HEK293 (cell line): Measurements from ENCODE around the gene PPA1.

Experiments used
- CTCF ChIA-PET: fragments of 350-600 bp; formaldehyde crosslinking; extraction: SDS; loops from one replicate; lab custom pipeline; 2021; ENCODE audit warnings: antibody characterized with exemption; lab: Yijun Ruan, JAX
- POLR2A ChIA-PET: fragments of 300-600 bp; formaldehyde crosslinking; extraction: SDS; loops from one replicate; lab custom pipeline; 2020; ENCODE audit warnings: antibody characterized with exemption, inconsistent platforms; lab: Yijun Ruan, JAX
- H3K27ac ChIP-seq: fragments of 200-500 bp; sonication (Bioruptor generic); 2 replicates; pipeline ENCODE4 v1.5.1; 2014; ENCODE audit warnings: low read depth, low read length, control low read depth, inconsistent platforms; ENCODE audit errors: extremely low read depth
- H3K36me3 ChIP-seq, 2 experiments: fragments of 200-500 bp in 1 of 2; sonication (Bioruptor generic) in 1 of 2; 1 replicate in 1 of 2; 2 replicates in 1 of 2; pipeline ENCODE4 v1.5.1; 2014 to 2017; ENCODE audit warnings: inconsistent platforms in 2 of 2, low read length in 2 of 2; ENCODE audit not compliant: control insufficient read depth in 2 of 2, insufficient read depth in 1 of 2
- H3K4me1 ChIP-seq: fragments of 200-500 bp; sonication (Bioruptor generic); 2 replicates; pipeline ENCODE4 v1.5.1; 2014; ENCODE audit warnings: mild to moderate bottlenecking, low read length, inconsistent platforms; ENCODE audit not compliant: control insufficient read depth, insufficient read depth
- H3K4me3 ChIP-seq: 2 replicates; pipeline ENCODE4 v1.5.1; 2011; ENCODE audit warnings: low read depth, mild to moderate bottlenecking, control low read depth, low read length, moderate library complexity
- H3K9me3 ChIP-seq: fragments of 200-500 bp; sonication (Bioruptor generic); 2 replicates; pipeline ENCODE4 v1.5.1; 2014; ENCODE audit warnings: low read depth, low read length, inconsistent platforms; ENCODE audit not compliant: control insufficient read depth, insufficient read depth
- BCL11A ChIP-seq: fragments of 450-650 bp; formaldehyde crosslinking; IDR thresholded peaks from 2 replicates; pipeline ENCODE4 v1.5.1; 2016; ENCODE audit warnings: low read depth, missing biosample characterization, missing genetic modification characterization
- IKZF3 ChIP-seq: fragments of 450-650 bp; IDR thresholded peaks from 2 replicates; pipeline ENCODE4 v1.5.0; 2018; ENCODE audit warnings: missing biosample characterization, mild to moderate bottlenecking, missing genetic modification characterization, moderate library complexity
- KLF1 ChIP-seq: fragments of 450-650 bp; formaldehyde crosslinking; IDR thresholded peaks from 2 replicates; pipeline ENCODE4 v1.5.1; 2016; ENCODE audit warnings: missing biosample characterization, missing genetic modification characterization
- KLF8 ChIP-seq: fragments of 450-650 bp; formaldehyde crosslinking; IDR thresholded peaks from 2 replicates; pipeline ENCODE4 v1.5.1; 2016; ENCODE audit warnings: missing biosample characterization, missing genetic modification characterization
- OSR2 ChIP-seq: fragments of 450-650 bp; formaldehyde crosslinking; IDR thresholded peaks from 2 replicates; pipeline ENCODE4 v1.5.1; 2016; ENCODE audit warnings: missing biosample characterization, missing genetic modification characterization
- RBAK ChIP-seq: fragments of 450-650 bp; formaldehyde crosslinking; IDR thresholded peaks from 2 replicates; pipeline ENCODE4 v1.5.1; 2016; ENCODE audit warnings: missing biosample characterization, missing genetic modification characterization
- REPIN1 ChIP-seq: fragments of 450-650 bp; formaldehyde crosslinking; IDR thresholded peaks from 2 replicates; pipeline ENCODE4 v1.5.1; 2017; ENCODE audit warnings: missing biosample characterization, missing genetic modification characterization, low read depth
- TSHZ1 ChIP-seq: fragments of 450-650 bp; formaldehyde crosslinking; IDR thresholded peaks from 2 replicates; pipeline ENCODE4 v1.5.1; 2016; ENCODE audit warnings: missing biosample characterization, missing genetic modification characterization, borderline replicate concordance
- ZEB2 ChIP-seq: fragments of 450-650 bp; formaldehyde crosslinking; IDR thresholded peaks from 2 replicates; pipeline ENCODE4 v1.5.1; 2016; ENCODE audit warnings: missing biosample characterization, missing genetic modification characterization
- ZNF16 ChIP-seq: fragments of 450-650 bp; formaldehyde crosslinking; IDR thresholded peaks from 2 replicates; pipeline ENCODE4 v1.5.1; 2016; ENCODE audit warnings: low read depth, missing biosample characterization, missing genetic modification characterization
- ZNF169 ChIP-seq: fragments of 450-650 bp; formaldehyde crosslinking; IDR thresholded peaks from 2 replicates; pipeline ENCODE4 v1.5.1; 2016; ENCODE audit warnings: missing biosample characterization, missing genetic modification characterization
- ZNF175 ChIP-seq: fragments of 450-650 bp; formaldehyde crosslinking; IDR thresholded peaks from 2 replicates; pipeline ENCODE4 v1.5.1; 2016; ENCODE audit warnings: missing biosample characterization, missing genetic modification characterization
- ZNF214 ChIP-seq: fragments of 450-650 bp; formaldehyde crosslinking; IDR thresholded peaks from 2 replicates; pipeline ENCODE4 v1.5.1; 2017; ENCODE audit warnings: missing biosample characterization, mild to moderate bottlenecking, missing genetic modification characterization, borderline replicate concordance
- ZNF274 ChIP-seq, 2 experiments: fragments of 200-500 bp in 1 of 2; fragments of 450-650 bp in 1 of 2; sonication (Bioruptor generic) in 1 of 2; formaldehyde crosslinking in 1 of 2; IDR thresholded peaks; 2 replicates each; pipeline versions ENCODE4 v1.5.1 to v1.6.1; 2014 to 2016; ENCODE audit warnings: borderline replicate concordance in 1 of 2, inconsistent platforms in 1 of 2, low read length in 1 of 2, missing biosample characterization in 1 of 2, missing genetic modification characterization in 1 of 2
- ZNF391 ChIP-seq: fragments of 450-650 bp; formaldehyde crosslinking; IDR thresholded peaks from 2 replicates; pipeline ENCODE4 v1.5.1; 2016; ENCODE audit warnings: low read depth, missing biosample characterization, missing genetic modification characterization, borderline replicate concordance
- ZNF398 ChIP-seq: fragments of 450-650 bp; formaldehyde crosslinking; IDR thresholded peaks from 2 replicates; pipeline ENCODE4 v1.5.1; 2017; ENCODE audit warnings: missing biosample characterization, missing genetic modification characterization
- ZNF501 ChIP-seq: fragments of 450-650 bp; formaldehyde crosslinking; IDR thresholded peaks from 2 replicates; pipeline ENCODE4 v1.5.1; 2016; ENCODE audit warnings: missing biosample characterization, missing genetic modification characterization
- ZNF530 ChIP-seq: fragments of 450-650 bp; formaldehyde crosslinking; IDR thresholded peaks from 2 replicates; pipeline ENCODE4 v1.5.1; 2016; ENCODE audit warnings: low read depth, missing biosample characterization, missing genetic modification characterization
- ZNF585B ChIP-seq: fragments of 450-650 bp; formaldehyde crosslinking; IDR thresholded peaks from 2 replicates; pipeline ENCODE4 v1.5.1; 2016; ENCODE audit warnings: missing biosample characterization, missing genetic modification characterization
- ZNF610 ChIP-seq: fragments of 450-650 bp; formaldehyde crosslinking; IDR thresholded peaks from 2 replicates; pipeline ENCODE4 v1.5.1; 2016; ENCODE audit warnings: missing biosample characterization, missing genetic modification characterization, borderline replicate concordance
- ZNF621 ChIP-seq: fragments of 450-650 bp; formaldehyde crosslinking; IDR thresholded peaks from 2 replicates; pipeline ENCODE4 v1.5.1; 2017; ENCODE audit warnings: missing biosample characterization, missing genetic modification characterization
- ZNF776 ChIP-seq: fragments of 450-650 bp; formaldehyde crosslinking; IDR thresholded peaks from 2 replicates; pipeline ENCODE4 v1.5.0; 2017; ENCODE audit warnings: missing biosample characterization, missing genetic modification characterization, borderline replicate concordance
- TF ChIP-seq, protein P1 (sequence below): fragments of 450-650 bp; IDR thresholded peaks from 2 replicates; pipeline ENCODE4 v1.5.1; 2018; ENCODE audit warnings: missing biosample characterization, missing genetic modification characterization
- TF ChIP-seq, protein P2 (sequence below): fragments of 450-650 bp; formaldehyde crosslinking; IDR thresholded peaks from 2 replicates; pipeline ENCODE4 v1.5.0; 2017; ENCODE audit warnings: missing biosample characterization, missing genetic modification characterization, borderline replicate concordance

Gene PPA1

GRCh38 chr10:70232859-70233108, 445 bp downstream of the PPA1 start:
- peaks cover 11 to 31% of the 10 kb centered on the region in 2 experiments for H3K36me3 ChIP-seq
- peak overlapping the region; percentile 87 for H3K4me3 ChIP-seq
- peak overlapping the region; percentile 87 for H3K27ac ChIP-seq
- H3K9me3 ChIP-seq: no peaks in the 10 kb centered on the region
- ChIA-PET POLR2A (interaction anchor here (0.6 to 3.0 kb wide), 17 partner anchors 8 to 172 kb away, joined by 3 to 22 read pairs (median 4); partner anchors contain the start of genes EIF4EBP2, SAR1A and TYSND1), CTCF (interaction anchor here (0.8 to 2.9 kb wide), 7 partner anchors 10 to 154 kb away, joined by 3 to 32 read pairs (median 4); no protein-coding TSS in a partner anchor)
- TF ChIP-seq ZNF501 (tag by site-specific recombination) (0 out of 2 replicates have a peak, but pooled peaks have one; percentile 35), REPIN1 (tag by site-specific recombination) (no peak)
- TF ChIP-seq, all 188 proteins: peak for 1
- no peaks in the 10 kb centered on the region for H3K4me1 ChIP-seq

DNA sequence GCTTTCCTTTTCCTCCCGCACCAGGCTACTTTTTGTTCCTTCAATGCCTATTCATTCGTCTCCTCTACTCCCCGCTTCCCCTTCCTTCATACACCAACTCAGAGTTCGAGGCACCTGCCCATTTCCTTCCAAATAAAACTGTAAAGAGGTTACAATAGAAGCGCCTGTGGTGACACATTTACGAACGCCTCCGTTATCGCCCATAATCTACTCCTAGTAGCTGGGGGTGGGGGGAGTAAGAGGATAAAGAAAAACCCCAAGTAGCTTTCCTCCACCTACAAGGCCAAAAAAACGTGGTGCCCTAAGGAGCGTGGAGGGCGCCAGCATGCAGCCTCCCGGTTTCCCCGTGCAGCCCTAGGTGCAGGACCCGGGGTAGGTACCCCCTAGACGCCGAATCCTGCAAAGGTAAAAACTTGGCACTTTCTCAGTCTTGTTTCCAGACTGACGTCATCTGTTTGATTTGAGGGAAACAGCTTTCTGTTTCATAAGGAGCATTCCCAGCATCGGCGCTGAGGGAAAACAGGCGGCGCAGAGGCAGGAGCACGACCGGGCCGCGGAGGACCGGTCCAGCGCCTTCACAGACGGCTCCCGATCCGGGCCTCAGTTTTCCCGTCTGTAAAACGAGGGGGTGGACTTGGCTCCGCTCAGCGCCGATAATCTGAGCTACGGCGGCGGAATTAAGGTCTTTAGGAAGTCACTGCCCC, 922 bp downstream of the PPA1 start:
- peak overlapping the region; percentile 87 for H3K27ac ChIP-seq
- no peaks in the 10 kb centered on the region for H3K4me1 ChIP-seq
- no peak for TF ChIP-seq ZNF16 (tag by site-specific recombination)
- peak; percentile 67 for TF ChIP-seq ZNF398 (tag by site-specific recombination)
- no peak for TF ChIP-seq ZNF610 (tag by site-specific recombination)
- TF ChIP-seq, protein P1, sequence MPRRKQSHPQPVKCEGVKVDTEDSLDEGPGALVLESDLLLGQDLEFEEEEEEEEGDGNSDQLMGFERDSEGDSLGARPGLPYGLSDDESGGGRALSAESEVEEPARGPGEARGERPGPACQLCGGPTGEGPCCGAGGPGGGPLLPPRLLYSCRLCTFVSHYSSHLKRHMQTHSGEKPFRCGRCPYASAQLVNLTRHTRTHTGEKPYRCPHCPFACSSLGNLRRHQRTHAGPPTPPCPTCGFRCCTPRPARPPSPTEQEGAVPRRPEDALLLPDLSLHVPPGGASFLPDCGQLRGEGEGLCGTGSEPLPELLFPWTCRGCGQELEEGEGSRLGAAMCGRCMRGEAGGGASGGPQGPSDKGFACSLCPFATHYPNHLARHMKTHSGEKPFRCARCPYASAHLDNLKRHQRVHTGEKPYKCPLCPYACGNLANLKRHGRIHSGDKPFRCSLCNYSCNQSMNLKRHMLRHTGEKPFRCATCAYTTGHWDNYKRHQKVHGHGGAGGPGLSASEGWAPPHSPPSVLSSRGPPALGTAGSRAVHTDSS (tag by site-specific recombination): no peak
- peak; percentile 73 for TF ChIP-seq ZEB2 (tag by site-specific recombination)
- no peak for TF ChIP-seq ZNF585B
- no peak for TF ChIP-seq ZNF169 (tag by site-specific recombination)
- TF ChIP-seq, protein P2, sequence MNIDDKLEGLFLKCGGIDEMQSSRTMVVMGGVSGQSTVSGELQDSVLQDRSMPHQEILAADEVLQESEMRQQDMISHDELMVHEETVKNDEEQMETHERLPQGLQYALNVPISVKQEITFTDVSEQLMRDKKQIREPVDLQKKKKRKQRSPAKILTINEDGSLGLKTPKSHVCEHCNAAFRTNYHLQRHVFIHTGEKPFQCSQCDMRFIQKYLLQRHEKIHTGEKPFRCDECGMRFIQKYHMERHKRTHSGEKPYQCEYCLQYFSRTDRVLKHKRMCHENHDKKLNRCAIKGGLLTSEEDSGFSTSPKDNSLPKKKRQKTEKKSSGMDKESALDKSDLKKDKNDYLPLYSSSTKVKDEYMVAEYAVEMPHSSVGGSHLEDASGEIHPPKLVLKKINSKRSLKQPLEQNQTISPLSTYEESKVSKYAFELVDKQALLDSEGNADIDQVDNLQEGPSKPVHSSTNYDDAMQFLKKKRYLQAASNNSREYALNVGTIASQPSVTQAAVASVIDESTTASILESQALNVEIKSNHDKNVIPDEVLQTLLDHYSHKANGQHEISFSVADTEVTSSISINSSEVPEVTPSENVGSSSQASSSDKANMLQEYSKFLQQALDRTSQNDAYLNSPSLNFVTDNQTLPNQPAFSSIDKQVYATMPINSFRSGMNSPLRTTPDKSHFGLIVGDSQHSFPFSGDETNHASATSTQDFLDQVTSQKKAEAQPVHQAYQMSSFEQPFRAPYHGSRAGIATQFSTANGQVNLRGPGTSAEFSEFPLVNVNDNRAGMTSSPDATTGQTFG: no peak
- TF ChIP-seq BCL11A (tag by site-specific recombination): no peak
- TF ChIP-seq KLF1 (tag by site-specific recombination): no peak
- peak; percentile 63 for TF ChIP-seq OSR2 (tag by site-specific recombination)
- TF ChIP-seq ZNF776 (tag by site-specific recombination): no peak
- no peak for TF ChIP-seq REPIN1 (tag by site-specific recombination)
- no peak for TF ChIP-seq ZNF175 (tag by site-specific recombination)
- TF ChIP-seq KLF8: no peak
- TF ChIP-seq ZNF621 (tag by site-specific recombination): no peak
- no peak for TF ChIP-seq RBAK (tag by site-specific recombination)
- no peak for TF ChIP-seq ZNF274 (IDR thresholded peaks at IDR 0.05; ENCODE audit: low read length)
- no peak for TF ChIP-seq ZNF274 (tag by site-specific recombination; IDR thresholded peaks at IDR 0.05; ENCODE audit: borderline replicate concordance)
- TF ChIP-seq TSHZ1 (tag by site-specific recombination): no peak
- no peak for TF ChIP-seq ZNF214
- TF ChIP-seq IKZF3 (tag by site-specific recombination): peak; percentile 82; the same call in 1 of the 2 replicates
- no peak for TF ChIP-seq ZNF391
- no peak for TF ChIP-seq ZNF530 (tag by site-specific recombination)

More for the DNA sequence above, 922 bp downstream of the PPA1 start:
- ChIA-PET POLR2A (interaction anchor here (0.6 to 3.0 kb wide), 16 partner anchors 9 to 172 kb away, joined by 3 to 22 read pairs (median 4); partner anchors contain the start of genes EIF4EBP2, SAR1A and TYSND1), CTCF (interaction anchor here (0.5 to 2.9 kb wide), 17 partner anchors 10 to 1349 kb away, joined by 3 to 32 read pairs (median 4); no protein-coding TSS in a partner anchor)
- H3K9me3 ChIP-seq: no peaks in the 10 kb centered on the region
- H3K36me3 ChIP-seq: peaks cover 11 to 35% of the 10 kb centered on the region in 2 experiments
- peak overlapping the region; percentile 87 for H3K4me3 ChIP-seq
